WTC11 (cell line): Measurements from ENCODE around the gene DMRTB1. TPM values are rescaled to one million over a fixed set of nuclear protein-coding genes. Genes with fewer than 3 reads are reported as not detected.

Experiments used
- ATAC-seq: fragments of 200-7000 bp; cut with Tn5 transposase; 2 replicates; pipeline ENCODE4 v1.10.0; 2021; ENCODE audit warnings: mild to moderate bottlenecking, moderate library complexity
- CTCF ChIA-PET: fragments of 300-600 bp; sonication (Branson Sonifier 250); formaldehyde crosslinking; loops from one replicate; lab custom pipeline; 2021; ENCODE audit warnings: antibody characterized with exemption; lab: Charles Lee
- POLR2A ChIA-PET: fragments of 350-600 bp; sonication (Branson Sonifier 250); formaldehyde crosslinking; loops from one replicate; lab custom pipeline; 2021; ENCODE audit warnings: antibody characterized with exemption; lab: Charles Lee
- DNase-seq: peaks from one replicate; pipeline ENCODE4 v3.0.0; 2021; ENCODE audit warnings: low spot score
- H3K27ac Mint-ChIP-seq: 2 replicates; pipeline ENCODE4 v1.8.0; 2021; ENCODE audit warnings: mixed read lengths
- H3K27me3 Mint-ChIP-seq: 2 replicates; pipeline ENCODE4 v1.8.0; 2021; ENCODE audit warnings: low read depth, mild to moderate bottlenecking, moderate library complexity, mixed read lengths
- H3K36me3 Mint-ChIP-seq: 2 replicates; pipeline ENCODE4 v1.8.0; 2021; ENCODE audit warnings: mixed read lengths
- H3K4me1 Mint-ChIP-seq: 2 replicates; pipeline ENCODE4 v1.8.0; 2022; ENCODE audit warnings: mixed read lengths
- H3K4me3 Mint-ChIP-seq: 2 replicates; pipeline ENCODE4 v1.8.0; 2021; ENCODE audit warnings: mild to moderate bottlenecking, moderate library complexity, mixed read lengths
- H3K9me3 Mint-ChIP-seq: 2 replicates; pipeline ENCODE4 v1.8.0; 2021; ENCODE audit warnings: mixed read lengths
- ATF2 ChIP-seq: sonication (generic); formaldehyde crosslinking; IDR thresholded peaks from 2 replicates; pipeline ENCODE4 v1.8.1; 2022; ENCODE audit warnings: low read depth, missing genetic modification reagents, borderline replicate concordance
- ATF6 ChIP-seq: sonication (generic); formaldehyde crosslinking; IDR thresholded peaks from 2 replicates; pipeline ENCODE4 v1.8.1; 2023; ENCODE audit warnings: mild to moderate bottlenecking, missing genetic modification reagents
- E2F1 ChIP-seq: sonication (generic); formaldehyde crosslinking; IDR thresholded peaks from 2 replicates; pipeline ENCODE4 v1.8.0; 2022; ENCODE audit warnings: mild to moderate bottlenecking, missing genetic modification reagents
- EMX1 ChIP-seq: fragments of 250-450 bp; sonication (Bioruptor Pico); IDR thresholded peaks from 2 replicates; pipeline ENCODE4 v1.8.0; 2021; ENCODE audit warnings: mild to moderate bottlenecking
- FOXK1 ChIP-seq: sonication (generic); formaldehyde crosslinking; IDR thresholded peaks from 2 replicates; pipeline ENCODE4 v1.8.0; 2022; ENCODE audit warnings: mild to moderate bottlenecking, moderate library complexity, missing genetic modification reagents
- JUN ChIP-seq: sonication (generic); formaldehyde crosslinking; IDR thresholded peaks from 2 replicates; pipeline ENCODE4 v1.8.0; 2023; ENCODE audit warnings: mild to moderate bottlenecking, missing genetic modification reagents
- MYBL2 ChIP-seq: sonication (generic); formaldehyde crosslinking; IDR thresholded peaks from 2 replicates; pipeline ENCODE4 v1.8.1; 2023; ENCODE audit warnings: mild to moderate bottlenecking, moderate library complexity, missing genetic modification reagents
- PRDM15 ChIP-seq: sonication (generic); formaldehyde crosslinking; IDR thresholded peaks from 2 replicates; pipeline ENCODE4 v1.8.0; 2022; ENCODE audit warnings: missing genetic modification reagents
- PREB ChIP-seq: sonication (generic); formaldehyde crosslinking; IDR thresholded peaks from 2 replicates; pipeline ENCODE4 v1.8.1; 2022; ENCODE audit warnings: mild to moderate bottlenecking, missing genetic modification reagents, moderate library complexity, borderline replicate concordance
- PRRX2 ChIP-seq: fragments of 250-450 bp; sonication (Bioruptor Pico); IDR thresholded peaks from 2 replicates; pipeline ENCODE4 v1.8.0; 2021; ENCODE audit warnings: mild to moderate bottlenecking
- TEAD1 ChIP-seq: sonication (generic); formaldehyde crosslinking; IDR thresholded peaks from 2 replicates; pipeline ENCODE4 v1.8.0; 2022; ENCODE audit warnings: mild to moderate bottlenecking, missing genetic modification reagents
- TP53 ChIP-seq: sonication (generic); formaldehyde crosslinking; IDR thresholded peaks from 2 replicates; pipeline ENCODE4 v1.8.1; 2023; ENCODE audit warnings: mild to moderate bottlenecking, missing genetic modification reagents
- ZMAT4 ChIP-seq: fragments of 250-450 bp; sonication (Bioruptor Pico); IDR thresholded peaks from 2 replicates; pipeline ENCODE4 v1.9.0; 2021; ENCODE audit warnings: mild to moderate bottlenecking
- ZNF138 ChIP-seq: sonication (generic); formaldehyde crosslinking; conservative IDR thresholded peaks from 2 replicates; pipeline ENCODE4 v1.8.1; 2022; ENCODE audit warnings: mild to moderate bottlenecking, moderate library complexity, missing genetic modification reagents
- ZNF263 ChIP-seq: sonication (generic); formaldehyde crosslinking; IDR thresholded peaks from 2 replicates; pipeline ENCODE4 v1.8.1; 2022; ENCODE audit warnings: low read depth, mild to moderate bottlenecking, moderate library complexity, missing genetic modification reagents
- total RNA-seq: library from RNA; stranded (reverse); gene quantifications from 3 replicates; pipeline ENCODE4 v1.2.3, GENCODE V29; 2021

DMRTB1 gene
- total RNA-seq, 1 experiment from 2014 or later: 0.17 TPM

GRCh38 chr1:53480678-53481077 is 21.5 kb downstream of the DMRTB1 start:
- peaks cover 14% of the 10 kb centered on the region; the same call in 1 of the 2 replicates for H3K4me1 Mint-ChIP-seq
- no peak for DNase-seq
- ChIA-PET CTCF (interaction anchor here (1.1 to 1.6 kb wide), 3 partner anchors 31 to 235 kb away, joined by 3 to 4 read pairs (median 4); no protein-coding TSS in a partner anchor), POLR2A (no interaction called here)
- H3K36me3 Mint-ChIP-seq: no peaks in the 10 kb centered on the region
- no peak for TF ChIP-seq FOXK1 (CRISPR knock-in tag)
- TF ChIP-seq JUN (CRISPR knock-in tag): no peak
- no peak for TF ChIP-seq ATF6 (CRISPR knock-in tag)
- TF ChIP-seq E2F1: no peak
- no peak for TF ChIP-seq ZNF263 (CRISPR knock-in tag)
- no peak for TF ChIP-seq PRRX2 (CRISPR knock-in tag)
- TF ChIP-seq MYBL2 (CRISPR knock-in tag): no peak
- no peak for TF ChIP-seq ATF2 (CRISPR knock-in tag)
- no peak for TF ChIP-seq ZNF138 (CRISPR knock-in tag)
- no peak for TF ChIP-seq PREB (CRISPR knock-in tag)
- no peak for TF ChIP-seq TP53 (CRISPR knock-in tag)
- TF ChIP-seq ZMAT4 (CRISPR knock-in tag): no peak
- TF ChIP-seq PRDM15: no peak
- TF ChIP-seq EMX1 (CRISPR knock-in tag): no peak
- no peak overlapping the region for H3K4me3 Mint-ChIP-seq
- ATAC-seq: no peak
- 0 out of 2 replicates have a peak, but pooled peaks cover 3% of the 10 kb centered on the region for H3K9me3 Mint-ChIP-seq
- peaks cover 15% of the 10 kb centered on the region for H3K27me3 Mint-ChIP-seq
- no peak overlapping the region for H3K27ac Mint-ChIP-seq

GRCh38 chr1:53481456-53481855 is 22.3 kb downstream of the DMRTB1 start:
- H3K4me1 Mint-ChIP-seq: peaks cover 13% of the 10 kb centered on the region
- POLR2A ChIA-PET: no interaction called here
- no peak for ATAC-seq

More at GRCh38 chr1:53481456-53481855, 22.3 kb downstream of the DMRTB1 start:
- Mint-ChIP-seq H3K9me3 (0 out of 2 replicates have a peak, but pooled peaks cover 3% of the 10 kb centered on the region), H3K27ac (no peak overlapping the region), H3K27me3 (peaks cover 8% of the 10 kb centered on the region; the same call in 1 of the 2 replicates), H3K36me3 (no peaks in the 10 kb centered on the region), H3K4me3 (no peak overlapping the region)
- CTCF ChIA-PET: interaction anchor here (1.1 to 1.6 kb wide), 3 partner anchors 32 to 234 kb away, joined by 3 to 4 read pairs (median 4); no protein-coding TSS in a partner anchor
- TF ChIP-seq TEAD1 (CRISPR knock-in tag): no peak
- DNase-seq: no peak
